AG09309 (cell line): ENCODE data around the gene ZNF593OS.

ENCODE experiments used
- DNase-seq: peaks from one replicate; pipeline ENCODE4 v3.0.0-alpha.2; 2010; ENCODE audit warnings: low read depth
- H3K4me3 ChIP-seq: 2 replicates; pipeline ENCODE4 v1.5.1; 2011; ENCODE audit warnings: mild to moderate bottlenecking, low read depth, low read length, moderate library complexity; ENCODE audit not compliant: control insufficient read depth
- TF ChIP-seq, protein P1 (sequence below): IDR thresholded peaks from 2 replicates; pipeline ENCODE4 v1.5.1; 2011; ENCODE audit warnings: mild to moderate bottlenecking, low read depth, low read length, inconsistent platforms; ENCODE audit not compliant: insufficient read depth, control insufficient read depth; ENCODE audit errors: missing control alignments

Gene ZNF593OS

DNA sequence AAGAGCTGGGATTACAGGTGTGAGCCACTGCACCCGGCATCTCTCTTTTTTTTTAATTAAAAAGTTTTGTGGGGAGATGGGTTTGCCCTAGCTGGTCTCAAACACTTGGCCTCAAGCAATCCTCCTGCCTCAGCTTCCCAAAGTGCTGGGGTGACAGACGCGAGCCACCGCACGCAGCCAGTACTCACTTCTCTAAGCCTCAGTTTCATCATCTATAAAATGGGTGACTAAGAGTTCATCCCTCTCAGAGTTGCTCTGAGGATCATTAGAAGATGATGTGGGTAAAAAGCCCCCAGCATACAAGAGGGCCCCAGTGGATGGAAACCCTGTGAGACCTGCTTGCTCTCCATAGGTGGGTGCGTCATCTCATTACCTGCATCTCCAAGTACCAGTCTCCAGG, 16.2 kb upstream of the ZNF593OS start:
- TF ChIP-seq, protein P1, sequence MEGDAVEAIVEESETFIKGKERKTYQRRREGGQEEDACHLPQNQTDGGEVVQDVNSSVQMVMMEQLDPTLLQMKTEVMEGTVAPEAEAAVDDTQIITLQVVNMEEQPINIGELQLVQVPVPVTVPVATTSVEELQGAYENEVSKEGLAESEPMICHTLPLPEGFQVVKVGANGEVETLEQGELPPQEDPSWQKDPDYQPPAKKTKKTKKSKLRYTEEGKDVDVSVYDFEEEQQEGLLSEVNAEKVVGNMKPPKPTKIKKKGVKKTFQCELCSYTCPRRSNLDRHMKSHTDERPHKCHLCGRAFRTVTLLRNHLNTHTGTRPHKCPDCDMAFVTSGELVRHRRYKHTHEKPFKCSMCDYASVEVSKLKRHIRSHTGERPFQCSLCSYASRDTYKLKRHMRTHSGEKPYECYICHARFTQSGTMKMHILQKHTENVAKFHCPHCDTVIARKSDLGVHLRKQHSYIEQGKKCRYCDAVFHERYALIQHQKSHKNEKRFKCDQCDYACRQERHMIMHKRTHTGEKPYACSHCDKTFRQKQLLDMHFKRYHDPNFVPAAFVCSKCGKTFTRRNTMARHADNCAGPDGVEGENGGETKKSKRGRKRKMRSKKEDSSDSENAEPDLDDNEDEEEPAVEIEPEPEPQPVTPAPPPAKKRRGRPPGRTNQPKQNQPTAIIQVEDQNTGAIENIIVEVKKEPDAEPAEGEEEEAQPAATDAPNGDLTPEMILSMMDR: no peak

DNA sequence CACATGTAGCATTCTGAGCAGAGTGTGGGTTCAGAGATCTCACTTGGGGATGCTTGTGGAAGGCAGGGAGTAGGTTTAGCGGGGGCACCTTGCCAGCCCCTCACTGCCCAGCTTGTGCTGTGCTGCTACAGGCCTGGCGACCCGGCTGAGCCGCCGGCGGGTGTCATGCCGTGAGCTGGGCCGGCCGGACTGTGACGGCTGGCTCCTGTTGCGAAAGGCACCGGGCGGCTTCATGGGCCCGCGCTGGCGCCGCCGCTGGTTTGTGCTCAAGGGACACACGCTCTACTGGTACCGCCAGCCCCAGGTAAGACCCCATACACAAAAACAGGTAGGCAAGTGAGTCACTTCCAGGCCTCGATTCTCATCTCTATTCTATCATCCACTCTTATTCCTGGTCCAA, 13.3 kb upstream of the ZNF593OS start:
- TF ChIP-seq, protein P1: no peak
- DNase-seq: no peak
- no peak overlapping the region for H3K4me3 ChIP-seq

More for the DNA sequence above, 16.2 kb upstream of the ZNF593OS start:
- no peak overlapping the region for H3K4me3 ChIP-seq
- DNase-seq: no peak

DNA sequence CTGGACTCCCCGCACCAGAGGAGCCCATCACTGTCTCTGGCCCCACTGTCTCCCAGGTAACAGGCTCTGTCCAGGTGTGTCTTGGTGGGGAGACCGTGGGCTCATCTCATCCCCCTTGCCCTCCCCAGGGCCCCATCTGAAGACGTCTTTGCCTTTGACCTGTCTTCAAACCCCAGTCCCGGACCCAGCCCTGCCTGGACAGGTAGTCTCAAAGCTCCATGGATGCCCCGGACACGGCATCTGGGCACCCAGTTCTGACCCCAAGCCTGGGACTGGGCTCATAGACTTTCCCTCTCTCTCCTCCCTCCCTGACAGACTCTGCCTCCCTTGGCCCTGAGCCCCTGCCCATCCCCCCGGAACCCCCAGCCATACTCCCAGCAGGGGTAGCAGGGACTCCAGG, 12.5 kb upstream of the ZNF593OS start:
- TF ChIP-seq, protein P1: no peak
- no peak overlapping the region for H3K4me3 ChIP-seq
- no peak for DNase-seq

DNA sequence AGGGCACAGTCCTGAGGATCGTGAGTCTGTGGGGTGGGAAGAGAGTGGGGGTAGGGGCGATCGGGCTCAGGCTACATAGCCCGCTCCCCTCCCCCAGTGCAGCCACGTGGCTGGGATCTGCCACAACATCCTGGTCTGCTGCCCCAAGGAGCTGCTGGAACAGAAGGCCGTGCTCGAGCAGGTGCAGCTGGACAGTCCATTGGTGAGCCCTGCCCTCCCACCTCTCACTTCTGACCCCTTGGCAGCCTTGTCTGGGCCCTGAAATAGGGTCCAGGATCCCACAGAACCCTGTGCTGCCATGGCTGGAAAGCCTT, 10.7 kb upstream of the ZNF593OS start:
- no peak for DNase-seq
- H3K4me3 ChIP-seq: no peak overlapping the region
- TF ChIP-seq, protein P1: no peak

DNA sequence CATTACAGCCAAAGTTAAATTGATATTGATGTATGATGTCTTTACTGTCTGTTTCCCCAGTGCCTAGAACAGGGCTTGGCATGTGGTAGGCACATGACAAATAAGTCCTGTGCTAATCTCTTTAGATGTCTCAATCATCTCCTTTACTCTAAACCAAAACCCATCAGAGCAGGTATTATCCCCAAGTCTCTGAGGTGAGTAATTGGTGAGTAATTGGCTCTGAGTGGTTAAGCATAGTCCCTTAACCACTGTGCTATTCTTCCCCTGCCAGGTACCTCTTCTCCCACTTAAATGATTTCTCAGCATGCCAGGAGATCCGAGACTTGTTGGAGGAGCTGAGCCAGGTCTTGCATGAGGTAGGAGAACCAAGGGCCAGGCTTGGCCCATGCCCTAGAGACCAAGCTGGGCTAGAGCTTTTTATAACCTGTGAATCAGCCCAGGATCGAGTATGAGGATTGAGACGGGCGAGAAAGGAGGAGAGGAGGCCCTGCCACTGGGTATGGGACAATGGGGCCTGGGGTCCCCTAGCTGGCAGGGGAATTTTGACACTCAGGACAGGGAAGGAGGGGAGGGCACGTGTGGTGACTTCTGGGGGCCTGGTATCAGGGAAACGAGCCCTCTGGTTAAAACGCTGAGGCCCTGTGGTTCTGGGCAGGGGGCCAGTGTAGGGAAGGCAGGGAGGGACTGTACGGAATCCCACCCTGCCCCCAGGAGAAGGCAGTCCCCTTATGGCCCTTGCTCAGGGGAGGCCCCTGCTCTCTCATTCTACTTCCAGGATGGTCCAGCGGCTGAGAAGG, 10.2 kb upstream of the ZNF593OS start:
- TF ChIP-seq, protein P1: no peak
- DNase-seq: no peak
- no peak overlapping the region for H3K4me3 ChIP-seq

DNA sequence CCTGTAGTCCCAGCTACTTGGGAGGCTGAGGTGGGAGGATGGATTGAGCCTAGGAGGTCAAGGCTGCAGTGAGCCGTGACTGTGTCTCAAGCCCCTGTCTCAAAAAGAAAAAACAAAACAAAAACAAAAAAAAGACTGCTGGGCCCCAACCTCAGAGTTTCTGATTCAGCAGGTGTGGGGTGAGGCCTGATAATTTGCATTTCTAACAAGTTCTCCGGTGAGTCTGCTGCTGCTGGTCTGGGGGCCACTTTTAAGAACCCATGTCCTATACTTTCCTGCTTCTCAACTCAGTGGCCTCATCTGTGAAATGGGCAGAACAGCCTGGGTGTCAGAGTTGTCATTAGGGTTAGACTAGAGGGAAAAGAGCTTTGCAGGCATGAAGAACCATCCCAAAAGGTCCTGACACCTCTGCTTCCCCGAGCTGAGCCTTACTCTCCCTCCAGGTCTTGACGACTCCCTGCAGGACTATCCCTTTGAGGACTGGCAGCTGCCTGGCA, 8.4 kb upstream of the ZNF593OS start:
- no peak overlapping the region for H3K4me3 ChIP-seq
- no peak for DNase-seq
- TF ChIP-seq, protein P1: no peak

DNA sequence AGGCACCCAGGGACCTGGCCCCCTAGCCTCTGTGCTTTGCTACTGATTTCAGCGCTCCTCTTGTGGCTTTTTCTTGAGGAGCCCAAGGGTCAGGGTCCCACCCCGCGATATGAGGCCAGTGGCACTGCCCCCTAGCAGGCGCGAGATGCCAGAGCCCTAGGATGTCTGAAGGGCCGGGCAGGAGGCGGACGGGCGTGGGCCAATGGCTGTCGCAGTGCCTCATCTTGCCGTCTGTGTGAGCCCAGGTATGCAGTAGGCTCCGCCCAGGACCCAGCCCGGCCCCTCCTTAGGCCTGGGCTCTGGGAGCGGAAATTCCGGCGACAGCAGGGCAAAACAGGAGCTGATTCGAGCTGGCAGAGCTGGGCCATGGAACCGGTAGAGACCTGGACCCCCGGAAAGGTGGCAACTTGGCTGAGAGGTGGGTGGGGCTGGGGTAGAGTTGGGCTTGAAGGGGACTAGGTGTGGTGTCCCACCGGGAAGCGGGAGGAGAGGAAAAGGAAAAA, 5.6 kb upstream of the ZNF593OS start, which contains the start of gene CNKSR1:
TSS of gene CNKSR1 (plus strand) at position 310 of the 503 bp plus-strand sequence. CDS start at position 367, 57 bp downstream.
- TF ChIP-seq, protein P1: no peak
- H3K4me3 ChIP-seq: no peak within 1 kb of the TSS
- DNase-seq: no peak
